HG03159 (cell line): ENCODE results near the gene S100A1.
A peak's percentile ranks its signal among the peaks of the same experiment; 100 is the strongest.

Experiments used
- ATAC-seq: cut with Tn5 transposase; IDR thresholded peaks from one replicate; pipeline ENCODE4 v1.9.1; 2021; ENCODE audit warnings: mild to moderate bottlenecking, moderate library complexity; ENCODE audit not compliant: unreplicated experiment

S100A1 gene

GRCh38 chr1:153609585-153609907 is 18.7 kb upstream of the S100A1 start:
- no peak for ATAC-seq

- ATAC-seq: no peak
Observed at GRCh38 chr1:153610334-153610733, 17.9 kb upstream of the S100A1 start.

- no peak for ATAC-seq
Observed at GRCh38 chr1:153610811-153611301, 17.4 kb upstream of the S100A1 start.

GRCh38 chr1:153611356-153611755 is 16.9 kb upstream of the S100A1 start:
- no peak for ATAC-seq

GRCh38 chr1:153612111-153612754 is 16.0 kb upstream of the S100A1 start:
- no peak for ATAC-seq

GRCh38 chr1:153612755-153613331 is 15.4 kb upstream of the S100A1 start, which contains the start of gene S100A16:
TSS of gene S100A16 (minus strand) at chr1:153613137. CDS start at chr1:153608151, 4,986 bp downstream.
- no peak for ATAC-seq

GRCh38 chr1:153613406-153613805 is 14.8 kb upstream of the S100A1 start:
- no peak for ATAC-seq

- no peak for ATAC-seq
Observed at GRCh38 chr1:153614189-153614900, 13.9 kb upstream of the S100A1 start.

- no peak for ATAC-seq
Observed at GRCh38 chr1:153614906-153615305, 13.3 kb upstream of the S100A1 start.

- ATAC-seq: no peak
Observed at GRCh38 chr1:153615406-153615805, 12.8 kb upstream of the S100A1 start.

- no peak for ATAC-seq
Observed at GRCh38 chr1:153616144-153616916, 11.9 kb upstream of the S100A1 start, which contains the start of gene S100A14. TSS of gene S100A14 (minus strand) at chr1:153616325. CDS start at chr1:153615858, 467 bp downstream.

- ATAC-seq: no peak
Observed at GRCh38 chr1:153616917-153617311, 11.3 kb upstream of the S100A1 start.

- ATAC-seq: peak; percentile 63
Observed at GRCh38 chr1:153617663-153618062, 10.6 kb upstream of the S100A1 start.

- no peak for ATAC-seq
Observed at GRCh38 chr1:153619171-153619570, 9.1 kb upstream of the S100A1 start.

- no peak for ATAC-seq
Observed at GRCh38 chr1:153623101-153623500, 5.1 kb upstream of the S100A1 start.

- no peak for ATAC-seq
Observed at GRCh38 chr1:153624965-153625611, 3.1 kb upstream of the S100A1 start.

GRCh38 chr1:153626477-153626903 is 1.7 kb upstream of the S100A1 start:
- ATAC-seq: no peak

GRCh38 chr1:153626904-153627714 is 1.1 kb upstream of the S100A1 start, which contains the start of gene S100A13:
TSS of gene S100A13 (minus strand) at chr1:153627505. CDS start at chr1:153626472, 1,033 bp downstream.
- no peak for ATAC-seq

GRCh38 chr1:153628638-153629342 is 556 bp downstream of the S100A1 start:
- no peak for ATAC-seq
